HG02981 (cell line): ENCODE measurements around the gene IGFBP3.

ENCODE experiments used
- ATAC-seq: cut with Tn5 transposase; IDR thresholded peaks from one replicate; pipeline ENCODE4 v1.9.1; 2021; ENCODE audit warnings: mild to moderate bottlenecking, moderate library complexity; ENCODE audit not compliant: unreplicated experiment

IGFBP3 gene

DNA sequence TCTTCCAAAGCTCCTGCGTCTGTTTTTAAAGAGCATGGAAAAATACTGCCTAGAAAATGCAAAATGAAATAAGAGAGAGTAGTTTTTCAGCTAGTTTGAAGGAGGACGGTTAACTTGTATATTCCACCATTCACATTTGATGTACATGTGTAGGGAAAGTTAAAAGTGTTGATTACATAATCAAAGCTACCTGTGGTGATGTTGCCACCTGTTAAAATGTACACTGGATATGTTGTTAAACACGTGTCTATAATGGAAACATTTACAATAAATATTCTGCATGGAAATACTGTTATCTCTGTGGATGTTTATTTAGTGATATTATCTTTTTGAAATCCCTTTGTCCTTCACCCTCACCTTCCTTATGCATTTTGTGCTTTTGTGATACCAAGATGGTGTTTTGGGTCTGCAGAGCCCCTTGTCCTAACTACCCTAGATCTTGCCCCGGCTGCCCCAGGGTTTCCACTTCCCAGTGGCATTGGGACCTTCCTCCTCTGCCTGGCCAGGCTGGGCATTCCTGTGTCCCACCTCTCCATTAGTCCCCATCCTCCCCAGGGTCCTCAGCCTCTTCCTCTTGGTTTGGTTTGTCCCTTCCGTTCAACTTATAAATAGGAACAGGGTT, 27.6 kb downstream of the IGFBP3 start:
- ATAC-seq = no peak

DNA sequence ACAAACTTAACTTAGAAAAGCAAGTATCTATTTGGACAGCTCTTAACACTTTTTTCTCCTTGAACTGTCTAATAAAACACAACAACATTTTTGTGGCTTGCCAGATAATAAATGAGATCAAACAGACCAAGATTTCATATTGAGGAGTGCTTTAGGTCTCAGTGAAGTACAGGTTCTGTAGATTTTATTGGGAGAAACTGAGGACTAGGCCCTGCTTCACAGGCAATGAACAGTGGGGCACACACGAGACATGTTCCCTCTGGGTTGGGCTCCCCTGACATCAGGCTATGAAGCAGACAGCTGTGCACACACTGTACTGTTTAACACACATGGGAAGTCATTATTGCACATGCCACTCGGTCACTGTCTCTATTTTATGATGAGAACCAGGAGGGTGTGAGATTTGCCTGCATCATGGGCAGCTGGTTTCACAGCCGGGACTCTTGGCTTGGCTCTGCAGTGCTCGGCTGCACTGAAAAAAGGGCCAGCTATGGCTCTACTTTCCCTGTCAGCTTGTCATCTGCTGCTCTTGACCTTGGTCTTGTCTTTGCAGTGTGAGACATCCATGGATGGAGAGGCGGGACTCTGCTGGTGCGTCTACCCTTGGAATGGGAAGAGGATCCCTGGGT, 28.6 kb downstream of the IGFBP3 start:
- no peak for ATAC-seq

DNA sequence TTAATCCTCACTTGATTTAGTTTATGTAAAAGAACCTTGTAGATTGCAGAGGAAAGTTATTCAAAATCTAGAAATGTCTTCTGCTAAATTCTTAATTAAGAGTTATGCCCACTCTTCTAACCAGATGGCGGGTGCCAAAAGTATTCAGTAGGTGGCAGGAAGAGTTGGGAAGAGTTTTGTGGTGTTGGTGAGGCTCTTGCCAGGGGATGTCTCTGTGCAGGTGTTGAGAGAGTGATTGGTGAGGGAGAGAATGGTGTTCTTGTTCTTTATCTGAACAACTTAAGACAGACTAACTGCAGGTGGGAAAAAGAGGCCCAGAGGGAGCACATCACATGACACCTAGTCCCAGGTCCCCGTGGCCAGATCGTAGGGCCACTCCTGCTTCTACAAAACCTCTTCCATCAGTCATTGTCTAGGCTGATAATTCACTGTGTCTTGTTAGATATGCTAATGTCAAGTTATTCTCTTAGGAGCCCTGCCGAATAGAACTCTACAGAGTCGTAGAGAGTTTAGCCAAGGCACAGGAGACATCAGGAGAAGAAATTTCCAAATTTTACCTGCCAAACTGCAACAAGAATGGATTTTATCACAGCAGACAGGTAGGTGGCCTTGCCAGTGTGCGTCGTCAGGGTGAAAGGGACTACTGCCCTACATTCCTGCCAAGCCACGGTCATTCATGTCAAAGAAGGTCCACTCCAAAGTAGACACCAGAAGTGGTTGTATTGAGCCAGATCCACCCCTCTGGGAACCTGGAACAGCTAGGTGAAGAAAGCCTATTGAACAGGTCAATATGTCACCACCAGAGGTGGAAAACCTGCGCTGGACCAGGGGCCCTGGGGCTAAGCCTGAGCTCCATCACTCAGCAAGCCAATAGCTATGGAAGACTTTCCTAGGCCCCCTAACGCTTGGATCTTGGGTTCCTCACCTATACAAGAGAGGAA, 29.3 kb downstream of the IGFBP3 start:
- no peak for ATAC-seq

GRCh38 chr7:45890902-45891461, 30.1 kb downstream of the IGFBP3 start:
- no peak for ATAC-seq

GRCh38 chr7:45890125-45890901, 30.8 kb downstream of the IGFBP3 start:
- no peak for ATAC-seq

DNA sequence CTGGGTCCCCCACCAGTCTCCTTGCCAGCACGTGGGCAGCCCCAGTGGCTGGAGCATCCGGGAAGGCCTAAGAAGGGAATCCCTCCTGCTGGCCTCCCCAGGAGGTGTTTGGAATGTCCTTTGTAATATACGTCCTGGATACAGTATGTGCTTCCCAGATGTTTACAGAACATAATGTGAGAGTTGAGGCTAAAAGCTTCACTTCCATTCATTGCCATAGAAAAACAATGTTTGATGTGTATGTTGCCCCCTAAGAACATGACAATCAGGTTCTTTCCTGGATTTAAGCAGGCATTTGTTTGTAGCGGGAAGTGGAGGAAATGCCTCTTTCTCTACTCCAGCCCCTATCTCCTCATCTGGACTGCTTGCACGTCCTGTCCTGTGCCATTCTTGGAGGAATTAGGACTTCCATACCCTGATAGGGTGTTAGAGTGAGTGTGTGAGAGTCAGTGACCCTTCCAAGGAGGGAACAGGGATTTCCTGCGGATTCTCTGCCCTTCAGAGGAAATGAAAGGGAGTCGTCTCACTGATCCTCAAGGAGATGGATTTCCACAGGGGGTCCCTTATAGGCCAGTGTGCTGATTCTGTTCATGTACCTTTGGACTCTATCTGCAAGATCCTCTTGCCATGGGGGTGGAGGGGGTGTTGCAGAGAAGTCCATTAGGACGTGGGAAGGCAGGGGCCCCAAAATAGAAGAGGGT, 31.6 kb downstream of the IGFBP3 start:
- no peak for ATAC-seq

- ATAC-seq = no peak
Measured at GRCh38 chr7:45888993-45889366, 32.1 kb downstream of the IGFBP3 start.

GRCh38 chr7:45888185-45888992, 32.7 kb downstream of the IGFBP3 start, which contains the start of gene IGFBP1:
Gene IGFBP1, plus strand, starts transcription at chr7:45888488. Its CDS starts 165 bp downstream, at chr7:45888653.
- no peak for ATAC-seq

DNA sequence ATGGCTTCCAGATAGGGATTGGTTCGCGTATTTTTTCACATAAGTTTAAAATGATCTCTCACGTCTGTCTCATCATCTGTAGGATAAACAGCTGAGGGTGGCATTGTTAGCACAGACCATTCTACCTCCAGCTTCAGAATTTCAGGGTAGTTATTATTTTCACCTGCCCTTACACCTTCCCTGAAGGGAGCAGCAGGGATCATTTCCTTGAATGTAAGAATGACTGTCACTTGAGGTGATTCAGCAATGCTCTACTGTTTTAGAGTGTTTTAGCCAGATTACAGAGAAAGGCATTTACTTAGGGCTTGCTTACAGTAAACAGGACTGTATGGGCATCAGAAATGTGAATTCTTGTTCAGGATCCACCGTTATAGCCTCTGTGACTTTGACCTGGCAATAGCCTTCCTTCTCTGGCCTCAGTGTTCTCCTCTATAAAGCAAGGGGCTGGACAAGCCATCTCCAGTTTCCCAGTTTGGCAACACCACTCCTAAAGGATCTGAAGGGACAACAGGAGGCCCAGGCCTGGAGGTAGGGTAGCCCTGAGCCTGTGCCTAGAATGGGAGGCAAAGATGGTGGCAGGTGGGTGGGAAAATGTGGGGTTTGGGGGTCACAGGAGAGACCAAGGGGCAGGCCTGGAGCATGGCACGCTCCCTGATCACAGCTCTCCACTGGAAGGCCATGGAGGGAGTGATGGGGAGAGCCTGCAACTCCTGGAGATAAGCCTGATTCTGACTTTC, 34.0 kb downstream of the IGFBP3 start:
- no peak for ATAC-seq

- ATAC-seq = no peak
Measured at GRCh38 chr7:45885264-45885882, 35.7 kb downstream of the IGFBP3 start.

DNA sequence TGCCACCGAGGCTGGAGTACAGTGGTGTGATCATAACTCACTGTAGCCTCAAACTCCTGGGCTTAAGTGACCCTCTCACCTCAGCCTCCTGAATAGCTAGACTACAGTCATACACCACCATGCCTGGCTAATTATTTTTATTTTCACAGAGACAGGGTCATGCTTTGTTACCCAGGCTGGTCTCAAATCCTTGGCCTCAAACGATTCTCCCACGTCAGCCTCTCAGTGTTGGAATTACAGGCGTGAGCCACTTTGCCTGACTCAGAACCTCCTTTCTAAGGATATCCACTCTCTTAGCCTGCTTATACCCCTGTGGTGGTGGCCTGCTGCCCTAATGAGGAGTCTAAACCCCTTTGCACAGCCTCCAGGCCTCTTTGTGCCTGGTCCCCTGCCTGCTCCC, 36.9 kb downstream of the IGFBP3 start:
- no peak for ATAC-seq

DNA sequence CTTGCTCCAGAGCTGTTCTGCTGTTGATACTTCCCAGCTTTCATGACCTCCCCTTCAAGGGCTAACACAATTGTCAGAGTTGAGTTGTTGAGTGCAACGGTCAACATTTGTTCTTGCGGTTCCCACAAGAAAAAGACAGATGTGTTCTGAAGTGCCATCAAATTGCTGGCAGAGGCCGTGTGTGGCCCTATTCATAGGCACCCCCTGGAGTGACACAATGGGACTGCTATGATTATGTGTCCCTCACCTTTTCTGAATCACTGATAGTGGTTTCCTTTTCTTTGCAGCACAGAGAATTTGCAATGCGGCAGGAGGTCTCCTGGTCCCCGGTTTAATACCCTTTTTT, 38.6 kb downstream of the IGFBP3 start:
- no peak for ATAC-seq

DNA sequence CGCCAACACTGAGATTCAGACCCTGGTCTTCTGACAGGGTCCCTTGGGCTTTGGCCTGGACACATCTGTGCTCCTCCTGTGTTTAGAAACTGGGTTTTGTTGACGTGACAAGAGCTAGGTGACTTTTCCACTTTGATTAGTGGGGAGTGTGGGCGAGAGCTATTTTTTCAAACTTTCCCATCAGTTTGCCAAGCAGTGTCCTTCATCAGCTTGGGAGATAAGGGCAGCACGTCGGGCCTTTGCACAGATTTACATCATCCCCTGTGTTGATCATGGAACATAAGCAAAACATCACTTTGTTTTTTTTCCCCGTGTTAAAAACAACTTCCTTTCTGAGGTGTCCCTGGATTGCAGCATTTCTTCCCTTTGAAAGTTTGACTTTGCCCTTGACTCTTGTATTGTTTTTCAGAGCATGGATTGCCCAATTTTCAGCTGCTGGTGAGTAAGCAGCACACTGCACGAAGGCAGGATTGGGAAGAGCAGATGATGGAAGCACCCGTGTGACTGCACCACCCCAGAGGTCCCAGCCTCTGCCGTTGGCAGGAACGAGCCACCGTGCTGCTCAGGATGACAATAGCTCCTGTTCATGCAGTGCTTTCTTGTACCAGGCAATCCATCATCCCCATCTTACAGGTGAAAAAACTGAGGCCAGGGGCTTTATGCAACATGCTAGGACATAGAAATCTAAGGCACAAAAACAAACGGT, 39.2 kb downstream of the IGFBP3 start:
- ATAC-seq = no peak

DNA sequence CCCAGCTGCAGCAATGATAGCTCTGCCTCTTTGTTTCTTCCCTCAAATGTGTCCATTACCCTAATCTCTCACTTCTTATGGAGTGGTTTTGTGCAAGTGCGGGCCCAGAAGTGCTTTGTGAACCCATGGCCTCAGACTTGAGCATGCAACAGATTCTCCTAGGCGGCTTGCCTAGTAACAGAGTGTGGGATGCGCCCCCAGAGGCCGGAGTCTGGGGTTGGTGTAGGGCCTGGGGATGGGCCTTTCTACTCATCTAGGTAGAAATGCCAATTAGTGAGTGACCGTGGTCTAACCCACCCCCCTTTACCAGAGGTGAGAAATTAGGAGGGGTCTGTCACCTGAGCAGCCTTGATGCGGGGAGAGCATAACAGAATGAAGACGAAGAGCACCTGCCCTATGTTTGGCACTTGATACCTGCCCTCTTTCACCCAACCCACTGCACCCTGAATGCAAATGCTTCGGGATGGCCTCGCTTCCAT, 39.8 kb downstream of the IGFBP3 start:
- no peak for ATAC-seq

DNA sequence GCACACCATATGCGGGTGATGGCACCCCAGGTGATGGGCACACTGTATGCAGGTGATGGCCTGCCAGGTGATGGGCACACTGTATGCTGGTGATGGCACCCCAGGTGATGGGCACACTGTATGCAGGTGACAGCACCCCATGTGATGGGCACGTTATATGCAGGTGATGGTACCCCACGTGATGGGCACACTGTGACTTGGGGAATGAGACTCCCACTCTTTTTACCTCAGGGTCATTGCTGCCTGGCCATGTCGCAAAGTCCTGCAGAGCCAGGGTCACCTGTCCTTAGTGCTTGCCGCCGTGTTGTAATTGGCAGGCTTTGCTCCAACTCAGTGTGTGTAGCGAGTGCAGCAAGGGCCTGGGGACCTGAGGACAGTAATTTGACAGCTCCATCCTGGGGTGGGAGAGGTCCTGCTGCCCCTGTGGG, 40.6 kb downstream of the IGFBP3 start:
- no peak for ATAC-seq

DNA sequence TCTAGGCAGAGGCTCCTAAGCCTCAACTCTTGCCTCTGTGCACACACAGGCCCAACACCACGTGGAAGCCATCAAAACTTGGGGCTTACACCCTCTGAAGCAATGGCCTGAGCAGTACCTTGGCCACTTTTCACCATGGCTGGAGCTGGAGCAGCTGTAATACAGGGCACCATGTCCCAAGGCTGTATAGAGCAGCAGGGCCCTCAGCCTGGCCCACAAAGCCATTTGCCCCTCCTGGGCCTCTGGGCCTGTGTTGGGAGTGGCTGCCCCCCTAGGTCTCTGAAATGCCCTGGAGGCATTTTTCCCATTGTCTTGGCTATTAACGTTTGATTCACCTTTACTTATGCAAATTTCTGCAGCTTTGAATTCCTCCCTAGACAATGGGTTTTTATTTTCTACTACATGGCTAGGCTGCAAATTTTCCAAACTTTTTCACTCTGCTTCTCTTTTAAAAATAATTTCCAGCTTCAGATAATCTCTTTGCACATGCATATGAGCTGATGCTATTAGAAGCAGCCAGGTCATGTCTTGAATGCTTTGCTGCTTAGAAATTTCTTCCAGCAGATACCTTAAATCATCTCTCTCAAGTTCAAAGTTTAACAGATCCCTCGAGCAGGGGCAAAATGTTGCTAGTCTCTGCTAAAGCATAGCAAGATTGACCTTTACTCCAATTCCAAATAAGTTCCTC, 42.5 kb downstream of the IGFBP3 start:
- no peak for ATAC-seq

DNA sequence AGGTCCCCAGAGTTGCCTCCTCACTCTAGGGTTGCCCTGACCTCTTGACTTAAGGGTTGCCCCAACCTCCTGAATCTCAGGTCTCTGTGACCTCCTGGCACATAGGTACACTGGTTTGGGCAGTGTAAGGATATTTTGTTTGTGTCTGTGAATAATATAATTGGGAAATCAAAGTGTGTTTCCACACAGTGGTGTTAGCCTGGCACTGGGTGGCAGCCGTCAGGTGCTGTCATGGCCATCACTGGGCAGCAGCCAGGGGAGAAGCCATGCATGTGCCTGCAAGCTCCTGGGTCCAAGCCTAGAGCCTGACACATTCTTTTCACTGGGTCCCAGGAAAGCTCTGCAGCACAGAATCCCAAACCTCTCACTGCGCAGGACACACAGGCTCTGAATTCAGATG, 44.6 kb downstream of the IGFBP3 start:
- ATAC-seq = no peak
